Glutamatergic neuron (in vitro differentiated cells): ENCODE results near the gene ISG20. TPM values are rescaled to one million over a fixed set of nuclear protein-coding genes. Genes with fewer than 3 reads are reported as not detected.
"Not testable (repeated sequence)": the region's sequence is repeated elsewhere in the genome, so short reads cannot be mapped to it uniquely, and the experiment has no call there.

Experiments used
- DNase-seq: peaks from one replicate; pipeline ENCODE4 v3.0.0; 2022
- H3K27ac Mint-ChIP-seq: one replicate; pipeline ENCODE4 v1.8.0; 2020; ENCODE audit warnings: mild to moderate bottlenecking, mixed read lengths, inconsistent platforms; ENCODE audit not compliant: unreplicated experiment
- H3K27me3 Mint-ChIP-seq: one replicate; pipeline ENCODE4 v1.8.0; 2020; ENCODE audit warnings: mild to moderate bottlenecking, moderate library complexity, mixed read lengths, inconsistent platforms; ENCODE audit not compliant: unreplicated experiment
- H3K36me3 Mint-ChIP-seq: one replicate; pipeline ENCODE4 v1.8.0; 2020; ENCODE audit warnings: mild to moderate bottlenecking, mixed read lengths, inconsistent platforms; ENCODE audit not compliant: unreplicated experiment
- H3K4me1 Mint-ChIP-seq: one replicate; pipeline ENCODE4 v1.8.0; 2020; ENCODE audit warnings: mild to moderate bottlenecking, low read depth, mixed read lengths, inconsistent platforms; ENCODE audit not compliant: unreplicated experiment
- H3K4me3 Mint-ChIP-seq: one replicate; pipeline ENCODE4 v1.8.0; 2020; ENCODE audit warnings: mild to moderate bottlenecking, mixed read lengths, inconsistent platforms; ENCODE audit not compliant: unreplicated experiment
- H3K9me3 Mint-ChIP-seq: one replicate; pipeline ENCODE4 v1.8.0; 2020; ENCODE audit warnings: mild to moderate bottlenecking, moderate library complexity, mixed read lengths, inconsistent platforms; ENCODE audit not compliant: unreplicated experiment
- CTCF ChIP-seq: fragments of 200-600 bp; sonication (generic); IDR thresholded peaks from one replicate; pipeline ENCODE4 v1.5.0; 2021; ENCODE audit not compliant: partially characterized antibody, unreplicated experiment
- total RNA-seq: library from RNA; stranded (reverse); fragmentation: NEBNext Ultra II Directional; extraction: Animal tissue kit (Norgen Biotek cat#: 25700); gene quantifications from one replicate; pipeline ENCODE4 v1.2.1, GENCODE V29; 2021; ENCODE audit not compliant: unreplicated experiment

Gene ISG20
- total RNA-seq, 1 donor from 2014 or later = 1.1 TPM

GRCh38 chr15:88636654-88637053 lies 2.2 kb upstream of the ISG20 start:
- H3K36me3 Mint-ChIP-seq = no peaks in the 10 kb centered on the region
- peaks cover 2% of the 10 kb centered on the region for H3K4me1 Mint-ChIP-seq
- no peak for TF ChIP-seq CTCF
- H3K27me3 Mint-ChIP-seq = peaks cover 9% of the 10 kb centered on the region
- H3K9me3 Mint-ChIP-seq = no peaks in the 10 kb centered on the region
- no peak for DNase-seq
- H3K4me3 Mint-ChIP-seq = no peak overlapping the region
- H3K27ac Mint-ChIP-seq = no peak overlapping the region

- Mint-ChIP-seq H3K27me3 (peaks cover 8% of the 10 kb centered on the region), H3K27ac (no peak overlapping the region), H3K36me3 (no peaks in the 10 kb centered on the region)
These were observed 1.4 kb upstream of the ISG20 start for GRCh38 chr15:88637436-88637835.

GRCh38 chr15:88637841-88638625 lies 783 bp upstream of the ISG20 start:
- peaks cover 2% of the 10 kb centered on the region for H3K4me1 Mint-ChIP-seq
- H3K4me3 Mint-ChIP-seq = no peak overlapping the region
- TF ChIP-seq CTCF = no peak
- H3K9me3 Mint-ChIP-seq = no peaks in the 10 kb centered on the region
- H3K36me3 Mint-ChIP-seq = no peaks in the 10 kb centered on the region
- no peak overlapping the region for H3K27ac Mint-ChIP-seq
- no peak for DNase-seq
- peaks cover 6% of the 10 kb centered on the region for H3K27me3 Mint-ChIP-seq

More at GRCh38 chr15:88637436-88637835, 1.4 kb upstream of the ISG20 start:
- Mint-ChIP-seq H3K4me1 (peaks cover 2% of the 10 kb centered on the region), H3K4me3 (no peak overlapping the region), H3K9me3 (no peaks in the 10 kb centered on the region)
- TF ChIP-seq CTCF = no peak
- DNase-seq = no peak

GRCh38 chr15:88641959-88642452 lies 3.2 kb downstream of the ISG20 start:
- H3K4me3 Mint-ChIP-seq = no peak overlapping the region
- DNase-seq = no peak
- no peak overlapping the region for H3K27ac Mint-ChIP-seq
- peaks cover 3% of the 10 kb centered on the region for H3K9me3 Mint-ChIP-seq
- no peak for TF ChIP-seq CTCF
- no peaks in the 10 kb centered on the region for H3K36me3 Mint-ChIP-seq
- H3K27me3 Mint-ChIP-seq = peaks cover 5% of the 10 kb centered on the region
- peaks cover 2% of the 10 kb centered on the region for H3K4me1 Mint-ChIP-seq

GRCh38 chr15:88642514-88642913 lies 3.7 kb downstream of the ISG20 start:
- H3K4me1 Mint-ChIP-seq, H3K9me3 Mint-ChIP-seq, H3K4me3 Mint-ChIP-seq, DNase-seq, H3K27me3 Mint-ChIP-seq, H3K27ac Mint-ChIP-seq, H3K36me3 Mint-ChIP-seq: not testable (repeated sequence)
